Measurements from ENCODE around the gene PIP4P1. TPM values are rescaled to one million over a fixed set of nuclear protein-coding genes. Genes with fewer than 3 reads are reported as not detected.

PIP4P1 gene
- total and polyA plus RNA-seq, 2 of the 13 experiments (the other 11 are each of a cell fraction or from before 2014, with no cell fraction given): 33.4 to 47.0 TPM

- TF ChIP-seq MYC (CRISPR knock-in tag; IDR thresholded peaks at IDR 0.05; ENCODE audit: borderline replicate concordance) (no peak), KMT2B (CRISPR knock-in tag; IDR thresholded peaks at IDR 0.05) (no peak), FOXO4 (CRISPR knock-in tag; conservative IDR thresholded peaks at IDR 0.05) (no peak), ZNF644 (CRISPR knock-in tag; IDR thresholded peaks at IDR 0.05; ENCODE audit: low read depth) (no peak), ZNF441 (CRISPR knock-in tag; IDR thresholded peaks at IDR 0.05; ENCODE audit: borderline replicate concordance) (no peak), ZNF282 (IDR thresholded peaks at IDR 0.05; ENCODE audit: partially characterized antibody) (no peak), ATAD3A (CRISPR knock-in tag; IDR thresholded peaks at IDR 0.05) (no peak), ZNF12 (CRISPR knock-in tag; IDR thresholded peaks at IDR 0.05) (no peak), FOSL1 (CRISPR knock-in tag; IDR thresholded peaks at IDR 0.05; ENCODE audit: borderline replicate concordance) (no peak), PATZ1 (CRISPR knock-in tag; IDR thresholded peaks at IDR 0.05) (no peak), PHF20 (CRISPR knock-in tag; IDR thresholded peaks at IDR 0.05) (0 out of 2 replicates have a peak, but pooled peaks have one; percentile 27), EEA1 (CRISPR knock-in tag; IDR thresholded peaks at IDR 0.05; ENCODE audit: borderline replicate concordance) (no peak), ZNF598 (CRISPR knock-in tag; IDR thresholded peaks at IDR 0.05; ENCODE audit: borderline replicate concordance) (0 out of 2 replicates have a peak, but pooled peaks have one; percentile 63), POLR2AphosphoS5 (IDR thresholded peaks at IDR 0.05; ENCODE audit: low read depth, low read length) (no peak), POGK (CRISPR knock-in tag; conservative IDR thresholded peaks at IDR 0.05) (no peak), ZNF782 (CRISPR knock-in tag; IDR thresholded peaks at IDR 0.05; ENCODE audit: borderline replicate concordance) (no peak), RFXANK (CRISPR knock-in tag; IDR thresholded peaks at IDR 0.05) (no peak), POLR2A (IDR thresholded peaks at IDR 0.05; ENCODE audit: insufficient read depth in 1 of 2, low read depth in 2 of 2, low read length in 2 of 2) (0 out of 4 replicates have a peak, but pooled peaks have one; percentile 22 to 53), ZNF841 (CRISPR knock-in tag; IDR thresholded peaks at IDR 0.05; ENCODE audit: borderline replicate concordance) (no peak), ZNF124 (CRISPR knock-in tag; IDR thresholded peaks at IDR 0.05) (no peak), LCORL (IDR thresholded peaks at IDR 0.05) (no peak), LCORL (CRISPR knock-in tag; IDR thresholded peaks at IDR 0.05) (no peak)
- TF ChIP-seq, protein P1, sequence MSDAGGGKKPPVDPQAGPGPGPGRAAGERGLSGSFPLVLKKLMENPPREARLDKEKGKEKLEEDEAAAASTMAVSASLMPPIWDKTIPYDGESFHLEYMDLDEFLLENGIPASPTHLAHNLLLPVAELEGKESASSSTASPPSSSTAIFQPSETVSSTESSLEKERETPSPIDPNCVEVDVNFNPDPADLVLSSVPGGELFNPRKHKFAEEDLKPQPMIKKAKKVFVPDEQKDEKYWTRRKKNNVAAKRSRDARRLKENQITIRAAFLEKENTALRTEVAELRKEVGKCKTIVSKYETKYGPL (CRISPR knock-in tag; IDR thresholded peaks at IDR 0.05): no peak
- TF ChIP-seq, protein P2, sequence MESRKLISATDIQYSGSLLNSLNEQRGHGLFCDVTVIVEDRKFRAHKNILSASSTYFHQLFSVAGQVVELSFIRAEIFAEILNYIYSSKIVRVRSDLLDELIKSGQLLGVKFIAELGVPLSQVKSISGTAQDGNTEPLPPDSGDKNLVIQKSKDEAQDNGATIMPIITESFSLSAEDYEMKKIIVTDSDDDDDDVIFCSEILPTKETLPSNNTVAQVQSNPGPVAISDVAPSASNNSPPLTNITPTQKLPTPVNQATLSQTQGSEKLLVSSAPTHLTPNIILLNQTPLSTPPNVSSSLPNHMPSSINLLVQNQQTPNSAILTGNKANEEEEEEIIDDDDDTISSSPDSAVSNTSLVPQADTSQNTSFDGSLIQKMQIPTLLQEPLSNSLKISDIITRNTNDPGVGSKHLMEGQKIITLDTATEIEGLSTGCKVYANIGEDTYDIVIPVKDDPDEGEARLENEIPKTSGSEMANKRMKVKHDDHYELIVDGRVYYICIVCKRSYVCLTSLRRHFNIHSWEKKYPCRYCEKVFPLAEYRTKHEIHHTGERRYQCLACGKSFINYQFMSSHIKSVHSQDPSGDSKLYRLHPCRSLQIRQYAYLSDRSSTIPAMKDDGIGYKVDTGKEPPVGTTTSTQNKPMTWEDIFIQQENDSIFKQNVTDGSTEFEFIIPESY (CRISPR knock-in tag; IDR thresholded peaks at IDR 0.05): peak; percentile 75
- TF ChIP-seq, protein P3, sequence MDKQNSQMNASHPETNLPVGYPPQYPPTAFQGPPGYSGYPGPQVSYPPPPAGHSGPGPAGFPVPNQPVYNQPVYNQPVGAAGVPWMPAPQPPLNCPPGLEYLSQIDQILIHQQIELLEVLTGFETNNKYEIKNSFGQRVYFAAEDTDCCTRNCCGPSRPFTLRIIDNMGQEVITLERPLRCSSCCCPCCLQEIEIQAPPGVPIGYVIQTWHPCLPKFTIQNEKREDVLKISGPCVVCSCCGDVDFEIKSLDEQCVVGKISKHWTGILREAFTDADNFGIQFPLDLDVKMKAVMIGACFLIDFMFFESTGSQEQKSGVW (CRISPR knock-in tag; IDR thresholded peaks at IDR 0.05; ENCODE audit: borderline replicate concordance): no peak
Observed at GRCh38 chr14:20456971-20457370, 4.3 kb downstream of the PIP4P1 start (continued).
